Measurements from ENCODE around the gene HACE1. TPM values are rescaled to one million over a fixed set of nuclear protein-coding genes. Genes with fewer than 3 reads are reported as not detected.
"Not testable (repeated sequence)": the region's sequence is repeated elsewhere in the genome, so short reads cannot be mapped to it uniquely, and the experiment has no call there.

The HACE1 gene
- total and polyA plus RNA-seq, 2 donors from 2014 or later: 6.2 to 12.3 TPM

DNA sequence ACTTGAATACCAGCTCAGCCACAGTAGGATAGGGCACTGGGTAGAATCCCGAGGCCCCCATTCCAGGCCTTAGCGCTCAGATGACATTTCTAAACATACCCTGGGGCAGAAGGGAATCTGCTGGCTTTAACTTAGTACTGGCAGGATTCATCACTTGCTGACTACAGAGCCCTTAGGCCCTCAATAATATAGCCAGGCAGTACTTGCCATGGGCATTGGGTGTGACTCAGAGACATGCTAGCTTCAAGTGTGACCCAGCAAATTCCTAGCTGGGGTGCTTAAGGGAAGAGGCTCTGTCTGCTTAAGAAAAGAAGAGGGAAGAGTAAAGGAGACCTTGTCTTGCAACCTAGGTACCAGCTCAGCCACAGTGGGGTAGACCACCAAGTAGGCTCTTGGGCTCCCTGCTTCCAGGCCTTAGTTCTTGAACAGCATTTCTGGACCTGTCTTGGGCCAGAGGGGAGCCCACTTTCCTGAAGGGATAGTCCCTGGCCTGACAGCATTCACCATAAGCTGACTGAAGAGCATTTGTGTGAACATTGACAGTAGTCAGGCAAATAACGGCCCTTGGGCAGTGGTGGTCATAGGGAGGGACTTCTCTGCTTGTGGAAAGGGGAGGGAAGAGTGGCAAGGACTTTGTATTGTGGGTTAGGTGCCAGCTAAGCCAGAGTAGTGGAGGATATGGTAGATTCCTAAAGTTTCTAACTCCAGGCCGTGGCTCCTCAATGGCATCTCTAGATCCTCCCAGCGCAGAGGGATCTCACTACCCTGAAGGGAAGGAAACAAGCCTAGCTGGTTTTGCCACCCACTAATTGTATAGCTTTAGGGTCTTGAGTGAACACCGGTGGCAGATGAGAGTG lies 48.5 kb upstream of the HACE1 start:
- TF ChIP-seq, protein P1, sequence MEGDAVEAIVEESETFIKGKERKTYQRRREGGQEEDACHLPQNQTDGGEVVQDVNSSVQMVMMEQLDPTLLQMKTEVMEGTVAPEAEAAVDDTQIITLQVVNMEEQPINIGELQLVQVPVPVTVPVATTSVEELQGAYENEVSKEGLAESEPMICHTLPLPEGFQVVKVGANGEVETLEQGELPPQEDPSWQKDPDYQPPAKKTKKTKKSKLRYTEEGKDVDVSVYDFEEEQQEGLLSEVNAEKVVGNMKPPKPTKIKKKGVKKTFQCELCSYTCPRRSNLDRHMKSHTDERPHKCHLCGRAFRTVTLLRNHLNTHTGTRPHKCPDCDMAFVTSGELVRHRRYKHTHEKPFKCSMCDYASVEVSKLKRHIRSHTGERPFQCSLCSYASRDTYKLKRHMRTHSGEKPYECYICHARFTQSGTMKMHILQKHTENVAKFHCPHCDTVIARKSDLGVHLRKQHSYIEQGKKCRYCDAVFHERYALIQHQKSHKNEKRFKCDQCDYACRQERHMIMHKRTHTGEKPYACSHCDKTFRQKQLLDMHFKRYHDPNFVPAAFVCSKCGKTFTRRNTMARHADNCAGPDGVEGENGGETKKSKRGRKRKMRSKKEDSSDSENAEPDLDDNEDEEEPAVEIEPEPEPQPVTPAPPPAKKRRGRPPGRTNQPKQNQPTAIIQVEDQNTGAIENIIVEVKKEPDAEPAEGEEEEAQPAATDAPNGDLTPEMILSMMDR (IDR thresholded peaks at IDR 0.05; ENCODE audit: borderline replicate concordance, extremely low read depth, insufficient read depth): no peak
- Histone ChIP-seq H3K36me3 (ENCODE audit: control insufficient read depth in 2 of 3, insufficient read depth in 3 of 3, low read length in 3 of 3) (no peaks in the 10 kb centered on the region), H3K4me1 (ENCODE audit: control insufficient read depth in 2 of 3, insufficient read depth in 2 of 3, low read depth in 1 of 3, low read length in 3 of 3) (no peaks in the 10 kb centered on the region), H3K27me3 (ENCODE audit: control insufficient read depth, insufficient read depth, low read length) (no peaks in the 10 kb centered on the region), H3K4me3 (ENCODE audit: low read length in 3 of 3) (no peak overlapping the region), H3K9me3 (ENCODE audit: control insufficient read depth in 2 of 3, insufficient read depth in 1 of 3, low read length in 3 of 3) (peaks cover 0 to 3% (median 0%) of the 10 kb centered on the region in 3 donors), H3K9ac (ENCODE audit: low read length in 3 of 3) (no peak overlapping the region), H3K27ac (ENCODE audit: low read depth in 2 of 2, low read length in 2 of 2) (no peak overlapping the region)
- intact Hi-C loops (cut with DNase I): no loop called here
- no peak for DNase-seq
- no peak for FAIRE-seq

GRCh38 chr6:104898893-104899292 lies 39.2 kb upstream of the HACE1 start:
- H3K9me3 ChIP-seq (ENCODE audit: control insufficient read depth in 2 of 3, insufficient read depth in 1 of 3, low read length in 3 of 3); H3K27me3 ChIP-seq (ENCODE audit: control insufficient read depth, insufficient read depth, low read length); FAIRE-seq; H3K9ac ChIP-seq (ENCODE audit: low read length in 3 of 3); H3K4me3 ChIP-seq (ENCODE audit: low read length in 3 of 3); intact Hi-C loops (cut with DNase I); DNase-seq; H3K27ac ChIP-seq (ENCODE audit: low read depth in 2 of 2, low read length in 2 of 2); H3K4me1 ChIP-seq (ENCODE audit: control insufficient read depth in 2 of 3, insufficient read depth in 2 of 3, low read depth in 1 of 3, low read length in 3 of 3); H3K36me3 ChIP-seq (ENCODE audit: control insufficient read depth in 2 of 3, insufficient read depth in 3 of 3, low read length in 3 of 3): not testable (repeated sequence)

DNA sequence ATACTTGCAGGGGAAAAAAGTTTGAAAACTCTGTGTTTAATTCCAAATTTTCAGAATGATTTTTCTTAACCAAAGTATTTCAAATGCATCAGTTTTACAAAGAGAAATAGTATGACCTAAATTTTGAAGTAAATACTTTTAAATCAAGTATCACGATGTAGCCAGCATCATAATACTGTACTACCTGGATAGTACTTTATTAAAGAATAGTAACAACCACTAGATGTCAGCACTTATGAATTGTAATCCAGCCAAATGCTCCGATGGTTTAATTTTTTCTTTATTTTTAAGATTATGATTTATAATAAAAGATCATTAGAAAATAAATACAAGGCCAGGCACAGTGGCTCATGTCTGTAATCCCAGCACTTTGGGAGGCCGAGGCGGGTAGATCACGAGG lies 37.2 kb upstream of the HACE1 start:
- Histone ChIP-seq H3K9me3 (ENCODE audit: control insufficient read depth in 2 of 3, insufficient read depth in 1 of 3, low read length in 3 of 3) (no peaks in the 10 kb centered on the region), H3K4me1 (ENCODE audit: control insufficient read depth in 2 of 3, insufficient read depth in 2 of 3, low read depth in 1 of 3, low read length in 3 of 3) (no peaks in the 10 kb centered on the region), H3K4me3 (ENCODE audit: low read length in 3 of 3) (no peak overlapping the region), H3K27me3 (ENCODE audit: control insufficient read depth, insufficient read depth, low read length) (no peaks in the 10 kb centered on the region), H3K9ac (ENCODE audit: low read length in 3 of 3) (no peak overlapping the region), H3K36me3 (ENCODE audit: control insufficient read depth in 2 of 3, insufficient read depth in 3 of 3, low read length in 3 of 3) (no peaks in the 10 kb centered on the region), H3K27ac (ENCODE audit: low read depth in 2 of 2, low read length in 2 of 2) (no peak overlapping the region)
- intact Hi-C loops (cut with DNase I): no loop called here
- DNase-seq (no peak), FAIRE-seq (peak; percentile 23)
- TF ChIP-seq, protein P1 (IDR thresholded peaks at IDR 0.05; ENCODE audit: borderline replicate concordance, extremely low read depth, insufficient read depth): no peak

DNA sequence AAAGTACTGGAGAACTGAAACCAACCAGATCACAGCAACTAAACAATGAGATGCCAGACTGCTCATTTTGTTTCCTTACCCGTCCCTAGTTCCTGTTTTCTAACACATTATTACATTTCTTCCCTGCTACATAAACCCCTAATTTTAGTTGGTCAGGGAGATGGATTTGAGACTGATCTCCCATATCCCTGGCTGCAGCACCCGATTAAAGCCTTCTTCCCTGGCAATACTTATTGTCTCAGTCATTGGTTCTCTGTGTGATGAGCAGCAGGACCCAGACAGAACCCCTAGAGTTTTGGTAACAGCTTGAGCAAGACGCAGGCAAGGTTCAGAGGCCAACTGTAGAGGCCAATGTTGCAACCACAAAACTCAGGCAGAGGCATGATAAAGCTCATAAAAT lies 28.3 kb upstream of the HACE1 start:
- Histone ChIP-seq H3K4me3 (ENCODE audit: low read length in 3 of 3) (no peak overlapping the region), H3K4me1 (ENCODE audit: control insufficient read depth in 2 of 3, insufficient read depth in 2 of 3, low read depth in 1 of 3, low read length in 3 of 3) (no peaks in the 10 kb centered on the region), H3K9ac (ENCODE audit: low read length in 3 of 3) (no peak overlapping the region), H3K27ac (ENCODE audit: low read depth in 2 of 2, low read length in 2 of 2) (no peak overlapping the region), H3K9me3 (ENCODE audit: control insufficient read depth in 2 of 3, insufficient read depth in 1 of 3, low read length in 3 of 3) (peaks cover 0 to 6% (median 4%) of the 10 kb centered on the region in 3 donors), H3K36me3 (ENCODE audit: control insufficient read depth in 2 of 3, insufficient read depth in 3 of 3, low read length in 3 of 3) (no peaks in the 10 kb centered on the region), H3K27me3 (ENCODE audit: control insufficient read depth, insufficient read depth, low read length) (no peaks in the 10 kb centered on the region)
- intact Hi-C loops (cut with DNase I): no loop called here
- DNase-seq (no peak), FAIRE-seq (no peak)
- TF ChIP-seq, protein P1 (IDR thresholded peaks at IDR 0.05; ENCODE audit: borderline replicate concordance, extremely low read depth, insufficient read depth): no peak
